Skeletal muscle satellite cell (primary cell): ENCODE data around the gene HUS1B. TPM values are rescaled to one million over a fixed set of nuclear protein-coding genes. Genes with fewer than 3 reads are reported as not detected.
"Not testable (repeated sequence)": the region's sequence is repeated elsewhere in the genome, so short reads cannot be mapped to it uniquely, and the experiment has no call there.

Experiments used
- H3K27me3 ChIP-seq: 2 replicates; pipeline ENCODE4 v1.7.0; 2013; ENCODE audit warnings: low read length; ENCODE audit not compliant: control insufficient read depth, insufficient read depth
- H3K36me3 ChIP-seq: 2 replicates; pipeline ENCODE4 v1.7.0; 2013; ENCODE audit warnings: mild to moderate bottlenecking, control low read depth, low read length; ENCODE audit not compliant: insufficient read depth
- H3K4me1 ChIP-seq: 2 replicates; pipeline ENCODE4 v1.7.0; 2013; ENCODE audit warnings: low read length; ENCODE audit not compliant: control insufficient read depth, insufficient read depth
- H3K4me2 ChIP-seq: 2 replicates; pipeline ENCODE4 v1.7.0; 2013; ENCODE audit warnings: mild to moderate bottlenecking, low read length
- H3K4me3 ChIP-seq: 2 replicates; pipeline ENCODE4 v1.7.0; 2013; ENCODE audit warnings: low read length
- H3K9ac ChIP-seq: 2 replicates; pipeline ENCODE4 v1.7.0; 2013; ENCODE audit warnings: mild to moderate bottlenecking, low read depth, low read length, moderate library complexity
- H3K9me3 ChIP-seq: replicated peaks from 2 replicates; pipeline ENCODE4 v1.7.0; 2013; ENCODE audit warnings: mild to moderate bottlenecking, control low read depth, low read length
- total RNA-seq: library from RNA; depleted of rRNA; stranded (reverse); fragments of >200 nt; gene quantifications from 2 replicates; pipeline ENCODE4 v1.2.3, GENCODE V29; 2012; rRNA removed

The HUS1B gene
- total RNA-seq: 0.22 and 1.0 TPM in 2 replicates

DNA sequence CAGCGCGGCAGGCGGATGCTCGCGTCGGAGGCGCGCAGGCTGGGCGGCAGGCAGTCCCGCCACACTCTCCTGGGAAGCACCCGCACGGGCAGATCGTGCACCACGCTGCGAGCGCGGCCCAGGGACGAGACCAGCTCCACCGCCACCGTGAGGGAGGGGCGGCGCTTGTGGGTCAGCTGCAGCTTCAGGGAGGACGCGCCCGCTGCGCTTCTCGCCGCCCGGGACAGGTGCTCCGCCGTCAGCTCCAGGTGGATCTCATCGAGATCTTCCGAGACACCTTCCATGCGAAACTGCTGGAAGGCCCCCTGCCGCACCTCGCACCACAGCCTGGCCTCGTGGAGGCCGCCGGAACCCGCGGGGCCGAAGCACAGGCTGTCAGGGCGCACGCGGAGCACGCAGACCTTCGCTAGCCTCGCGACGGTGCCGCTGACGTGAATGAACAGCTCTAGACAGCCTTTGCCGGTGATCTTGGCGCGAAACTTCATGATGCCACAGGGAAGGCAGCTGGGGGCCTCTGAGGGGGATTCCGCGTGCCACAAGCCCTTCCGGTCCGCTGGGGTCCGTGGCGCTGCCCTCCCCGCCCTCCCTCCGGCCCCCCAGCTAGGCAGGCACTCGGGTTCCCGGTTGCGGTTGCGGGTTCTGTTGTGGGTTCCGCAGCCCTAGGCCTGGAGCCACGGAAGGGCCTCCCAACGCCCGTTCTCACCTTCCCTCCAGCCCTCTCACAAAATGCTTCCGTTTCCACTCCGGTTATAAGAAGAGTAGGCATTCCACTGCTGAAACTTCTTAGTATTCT is at the start of gene HUS1B:
HUS1B (minus strand) TSS at position 641 of the 793 bp plus-strand sequence; CDS start at position 485, 156 bp downstream.
- Histone ChIP-seq H3K36me3 (no peaks in the 10 kb centered on the region), H3K4me1 (peaks cover 4% of the 10 kb centered on the region), H3K4me3 (no peak within 1 kb of the TSS), H3K9me3 (no peaks in the 10 kb centered on the region), H3K9ac (no peak within 1 kb of the TSS), H3K27me3 (no peaks in the 10 kb centered on the region), H3K4me2 (no peak within 1 kb of the TSS)

DNA sequence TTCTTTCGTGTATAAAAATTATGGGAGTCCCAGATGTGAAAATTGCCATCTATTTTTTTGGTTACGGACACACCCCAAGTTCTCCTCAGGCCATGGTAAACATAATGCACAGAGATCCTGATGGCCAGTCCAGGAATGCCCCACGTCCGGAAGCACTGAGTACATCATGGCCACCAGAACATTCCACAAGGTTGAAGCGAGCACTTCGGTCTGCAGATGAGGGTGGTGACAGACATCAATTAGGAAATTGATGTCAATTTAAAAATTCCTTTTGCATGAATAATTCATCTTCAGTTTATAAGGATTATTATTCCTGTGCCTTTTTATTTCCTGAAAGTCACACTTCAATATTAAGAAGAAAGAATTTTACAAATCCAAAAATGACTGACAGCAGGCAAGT is 49.2 kb upstream of the HUS1B start:
- no peaks in the 10 kb centered on the region for H3K9me3 ChIP-seq
- H3K4me1 ChIP-seq: peaks cover 5% of the 10 kb centered on the region
- H3K27me3 ChIP-seq: peaks cover 15% of the 10 kb centered on the region
- no peak overlapping the region for H3K4me3 ChIP-seq
- H3K36me3 ChIP-seq: no peaks in the 10 kb centered on the region
- no peak overlapping the region for H3K4me2 ChIP-seq
- no peak overlapping the region for H3K9ac ChIP-seq

DNA sequence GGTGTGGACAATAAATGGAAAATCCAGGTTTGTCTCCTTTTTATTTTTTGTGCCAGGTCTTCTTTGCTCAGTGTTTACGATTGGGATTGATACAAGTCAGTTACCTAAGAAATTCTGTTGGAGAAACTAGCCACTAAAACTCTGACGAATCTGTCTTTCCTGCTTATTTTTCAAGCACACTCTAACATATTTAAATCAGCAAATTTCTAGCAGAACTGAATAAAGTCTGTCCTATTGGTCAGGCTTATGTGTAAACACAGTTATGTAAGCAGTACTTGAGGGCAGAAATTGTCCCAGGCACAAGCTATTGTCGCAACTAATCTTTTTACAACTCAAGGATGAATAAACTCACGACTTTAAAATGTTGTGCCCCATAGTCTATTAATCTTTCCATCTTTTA is 48.1 kb upstream of the HUS1B start:
- Histone ChIP-seq H3K36me3 (no peaks in the 10 kb centered on the region), H3K9ac (no peak overlapping the region), H3K4me2 (no peak overlapping the region), H3K4me1 (no peaks in the 10 kb centered on the region), H3K9me3 (no peaks in the 10 kb centered on the region), H3K27me3 (peaks cover 23% of the 10 kb centered on the region), H3K4me3 (no peak overlapping the region)

DNA sequence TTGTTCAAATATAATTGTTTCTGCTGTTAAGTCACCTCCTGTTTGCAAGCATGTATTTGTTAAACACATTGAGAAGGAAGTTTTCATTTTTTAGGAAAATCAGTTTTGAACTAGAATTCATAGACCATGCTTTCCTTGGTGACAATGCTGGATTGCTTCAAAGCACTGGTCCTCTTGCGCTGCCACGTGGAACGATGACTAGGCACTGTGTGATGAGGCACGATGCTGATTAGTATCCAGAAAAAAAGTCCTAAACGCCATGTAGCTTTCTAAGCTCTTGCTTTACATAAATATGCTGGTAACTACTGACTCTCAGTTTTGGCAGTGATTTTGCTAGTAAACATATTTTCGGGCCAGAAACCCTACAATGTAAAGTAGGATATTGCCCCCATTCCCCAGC is 47.1 kb upstream of the HUS1B start:
- Histone ChIP-seq H3K36me3 (no peaks in the 10 kb centered on the region), H3K9me3 (no peaks in the 10 kb centered on the region), H3K9ac (no peak overlapping the region), H3K4me2 (no peak overlapping the region), H3K4me1 (no peaks in the 10 kb centered on the region), H3K27me3 (peaks cover 23% of the 10 kb centered on the region), H3K4me3 (no peak overlapping the region)

DNA sequence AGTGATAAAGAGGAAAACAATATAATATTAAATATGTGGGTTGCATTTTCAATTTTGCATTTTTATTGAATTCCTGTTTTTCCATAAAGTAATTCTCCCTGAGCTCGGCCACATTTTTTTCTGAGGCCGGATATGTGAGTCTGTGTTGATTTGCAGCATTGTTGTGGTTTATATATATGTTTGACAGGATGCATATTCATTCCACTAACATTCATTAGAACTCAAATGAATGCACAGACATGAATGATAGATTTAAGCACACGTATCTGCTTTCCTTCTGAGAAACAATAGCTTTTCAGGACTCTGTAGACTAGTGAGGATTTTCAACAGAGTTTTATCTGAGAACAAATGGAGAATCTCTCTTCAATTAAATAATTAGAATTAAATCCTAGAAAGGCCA is 46.7 kb upstream of the HUS1B start:
- H3K36me3 ChIP-seq: no peaks in the 10 kb centered on the region
- H3K27me3 ChIP-seq: peaks cover 23% of the 10 kb centered on the region
- no peaks in the 10 kb centered on the region for H3K4me1 ChIP-seq
- no peak overlapping the region for H3K9ac ChIP-seq
- H3K4me2 ChIP-seq: no peak overlapping the region
- no peak overlapping the region for H3K4me3 ChIP-seq
- no peaks in the 10 kb centered on the region for H3K9me3 ChIP-seq

DNA sequence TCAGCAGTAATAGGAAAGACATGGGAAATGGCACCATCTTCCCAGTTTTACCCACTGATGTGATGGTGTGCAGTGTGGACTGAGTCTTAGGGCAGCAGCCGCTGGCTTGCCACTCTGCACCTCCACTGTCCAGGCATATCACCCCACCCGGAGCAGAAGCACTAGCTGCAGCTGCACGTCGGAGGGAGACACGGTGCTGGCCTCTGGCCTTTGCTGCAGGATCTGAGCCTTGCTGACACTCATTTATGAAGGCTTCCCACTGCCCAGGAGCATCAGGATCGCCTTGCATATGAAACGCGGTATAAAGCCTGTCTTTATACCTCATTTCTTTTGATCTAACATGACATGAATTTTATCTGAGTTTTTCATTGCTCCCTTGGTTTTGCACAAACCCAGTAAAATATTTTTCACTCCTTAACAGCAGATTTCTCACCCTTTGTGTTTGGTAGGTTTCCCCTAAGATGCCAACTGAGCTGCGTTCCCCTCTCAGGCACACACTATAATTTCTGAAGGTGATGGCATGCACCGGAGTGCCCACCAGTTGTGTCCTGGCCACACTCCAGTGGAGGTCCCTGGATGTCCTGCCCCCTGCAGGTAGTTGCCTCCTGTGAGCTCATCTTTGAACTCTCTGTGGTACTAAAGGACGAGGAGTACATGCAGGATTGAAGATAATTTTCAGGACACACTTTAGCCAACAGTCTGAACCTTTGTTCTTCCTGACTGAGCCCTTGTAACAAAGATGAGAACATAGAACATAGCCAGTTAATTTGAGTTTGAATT is 45.0 kb upstream of the HUS1B start:
- no peaks in the 10 kb centered on the region for H3K36me3 ChIP-seq
- H3K9me3 ChIP-seq: no peaks in the 10 kb centered on the region
- no peaks in the 10 kb centered on the region for H3K4me1 ChIP-seq
- no peak overlapping the region for H3K9ac ChIP-seq
- H3K4me2 ChIP-seq: no peak overlapping the region
- H3K27me3 ChIP-seq: peaks cover 19% of the 10 kb centered on the region
- H3K4me3 ChIP-seq: no peak overlapping the region

DNA sequence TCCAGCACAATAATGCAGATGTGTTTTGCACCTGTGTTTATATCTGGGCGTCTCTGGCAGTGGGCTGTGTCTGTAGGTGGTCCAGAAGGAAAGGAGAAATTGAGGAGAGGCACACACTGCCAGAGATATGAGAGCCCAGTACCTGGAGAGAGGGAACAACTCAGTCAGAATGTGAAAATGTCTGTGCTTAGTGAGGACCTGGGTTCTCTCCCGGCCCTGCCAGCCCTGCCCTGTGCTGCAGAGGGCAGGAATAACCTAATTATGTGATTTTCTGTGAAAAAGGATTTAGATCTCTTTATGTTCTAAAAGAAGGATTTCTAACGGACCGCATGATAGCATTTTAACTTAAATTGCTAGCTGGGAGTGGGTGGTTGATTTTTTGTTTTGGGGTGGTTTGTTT is 44.3 kb upstream of the HUS1B start:
- Histone ChIP-seq H3K9ac (no peak overlapping the region), H3K27me3 (peaks cover 19% of the 10 kb centered on the region), H3K4me2 (no peak overlapping the region), H3K9me3 (no peaks in the 10 kb centered on the region), H3K36me3 (no peaks in the 10 kb centered on the region), H3K4me1 (no peaks in the 10 kb centered on the region), H3K4me3 (no peak overlapping the region)

DNA sequence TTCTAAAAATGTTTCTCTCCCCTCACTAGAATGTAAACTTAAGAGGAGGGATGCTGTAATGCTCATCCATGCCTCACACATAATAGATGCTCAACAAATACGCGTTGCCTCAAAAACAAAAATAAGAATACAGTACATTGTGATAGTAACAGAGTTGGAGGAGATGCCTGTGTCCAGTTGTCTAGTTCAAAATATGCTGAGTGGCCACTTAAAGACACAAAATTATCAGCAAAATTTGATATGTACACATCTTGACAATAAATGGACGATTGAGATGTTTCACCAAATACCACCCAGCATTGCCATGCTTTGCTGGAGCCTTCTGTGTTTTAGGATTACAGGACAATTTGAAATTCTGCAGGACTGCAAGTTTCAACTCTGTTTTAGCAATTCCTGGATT is 43.6 kb upstream of the HUS1B start:
- Histone ChIP-seq H3K4me3 (no peak overlapping the region), H3K4me2 (no peak overlapping the region), H3K9ac (no peak overlapping the region), H3K9me3 (no peaks in the 10 kb centered on the region), H3K27me3 (peaks cover 19% of the 10 kb centered on the region), H3K4me1 (no peaks in the 10 kb centered on the region), H3K36me3 (no peaks in the 10 kb centered on the region)

DNA sequence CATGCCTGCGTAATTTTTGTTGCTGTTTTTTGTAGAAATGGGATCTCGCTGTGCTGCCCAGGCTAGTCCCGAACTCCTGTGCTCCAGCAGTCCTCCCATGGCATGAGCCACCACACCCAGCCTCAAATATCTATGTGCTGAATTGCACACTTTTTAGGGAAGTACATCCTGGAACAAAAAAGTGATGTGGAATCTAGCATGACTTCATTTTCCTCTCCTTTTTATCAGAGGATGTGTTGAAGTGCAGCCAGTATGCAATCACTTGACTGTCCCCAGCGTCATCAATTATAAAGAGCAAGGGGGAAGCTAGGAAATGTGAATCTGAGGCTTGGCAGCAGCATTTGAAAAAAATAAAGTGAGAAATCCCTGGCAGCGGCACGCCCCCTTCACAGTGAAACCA is 42.4 kb upstream of the HUS1B start:
- H3K9ac ChIP-seq: no peak overlapping the region
- H3K9me3 ChIP-seq: no peaks in the 10 kb centered on the region
- no peak overlapping the region for H3K4me3 ChIP-seq
- no peaks in the 10 kb centered on the region for H3K36me3 ChIP-seq
- H3K4me1 ChIP-seq: no peaks in the 10 kb centered on the region
- peaks cover 19% of the 10 kb centered on the region for H3K27me3 ChIP-seq
- H3K4me2 ChIP-seq: no peak overlapping the region

DNA sequence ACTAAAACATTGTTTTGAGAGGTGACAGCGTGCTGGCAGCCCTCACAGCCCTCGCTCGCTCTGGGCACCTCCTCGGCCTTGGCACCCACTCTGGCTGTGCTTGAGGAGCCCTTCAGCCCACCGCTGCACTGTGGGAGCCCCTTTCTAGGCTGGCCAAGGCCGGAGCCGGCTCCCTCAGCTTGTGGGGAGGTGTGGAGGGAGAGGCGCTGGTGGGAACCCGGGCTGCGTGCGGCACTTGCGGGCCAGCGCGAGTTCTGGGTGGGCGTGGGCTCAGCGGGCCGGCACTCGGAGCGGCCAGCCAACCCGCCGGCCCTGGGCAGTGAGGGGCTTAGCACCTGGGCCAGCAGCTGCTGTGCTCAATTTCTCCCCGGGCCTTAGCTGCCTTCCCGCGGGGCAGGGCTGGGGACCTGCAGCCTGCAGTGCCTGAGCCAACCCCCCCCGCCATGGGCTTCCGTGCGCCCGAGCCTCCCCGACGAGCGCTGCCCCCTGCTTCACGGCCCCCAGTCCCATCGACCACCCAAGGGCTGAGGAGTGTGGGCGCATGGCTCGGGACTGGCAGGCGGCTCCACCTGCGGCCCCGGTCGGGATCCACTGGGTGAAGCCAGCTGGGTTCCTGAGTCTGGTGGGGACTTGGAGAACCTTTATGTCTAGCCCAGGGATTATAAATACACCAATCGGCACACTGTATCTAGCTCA is 37.7 kb upstream of the HUS1B start:
- not testable (repeated sequence) for H3K36me3 ChIP-seq, H3K4me2 ChIP-seq, H3K4me3 ChIP-seq, H3K27me3 ChIP-seq, H3K9me3 ChIP-seq, H3K4me1 ChIP-seq, H3K9ac ChIP-seq

DNA sequence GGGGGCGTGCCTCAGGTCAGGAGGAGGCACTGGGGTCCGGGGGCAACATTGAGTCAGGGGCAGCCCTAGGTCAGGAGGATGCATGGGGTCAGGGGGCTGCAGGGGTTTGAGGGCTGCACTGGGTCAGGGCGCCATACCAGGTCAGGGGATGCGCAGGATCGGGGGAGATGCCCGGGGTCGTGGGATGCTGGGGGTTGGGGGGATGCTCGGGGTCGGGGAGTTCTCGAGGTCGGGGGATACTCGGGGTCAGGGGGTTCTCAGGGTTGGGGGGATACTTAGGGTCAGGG is 36.8 kb upstream of the HUS1B start:
- Histone ChIP-seq H3K36me3 (no peaks in the 10 kb centered on the region), H3K4me2 (peak overlapping the region; percentile 85), H3K9me3 (no peaks in the 10 kb centered on the region), H3K27me3 (no peaks in the 10 kb centered on the region), H3K9ac (no peak overlapping the region), H3K4me1 (peaks cover 3% of the 10 kb centered on the region), H3K4me3 (peak overlapping the region; percentile 81)
